H54 (cell line): ENCODE results near the gene ZW10.
A peak's percentile ranks its signal among the peaks of the same experiment; 100 is the strongest.
"Not testable (repeated sequence)": the region's sequence is repeated elsewhere in the genome, so short reads cannot be mapped to it uniquely, and the experiment has no call there.

Experiments used
- DNase-seq: peaks from one replicate; pipeline ENCODE4 v3.0.0; 2011; ENCODE audit warnings: low spot score, mixed read lengths; ENCODE audit not compliant: insufficient read length
- FAIRE-seq: peaks from 3 replicates; lab custom pipeline; 2011; peaks lifted over from hg19 to GRCh38; lab: Jason Lieb, UNC
- POLR2A ChIP-seq: IDR thresholded peaks from 2 replicates; pipeline ENCODE4 v1.6.1; 2011; ENCODE audit warnings: low read depth, mild to moderate bottlenecking, low read length

ZW10 gene

GRCh38 chr11:113779496-113779895 is 6.0 kb upstream of the ZW10 start, which contains the start of gene CLDN25:
CLDN25 (plus strand) TSS chr11:113779796; CDS start chr11:113779796, 0 bp downstream.
- no peak for DNase-seq
- no peak for TF ChIP-seq POLR2A
- no peak for FAIRE-seq

- peak; percentile 37 for DNase-seq
- FAIRE-seq: peak; percentile 30
- TF ChIP-seq POLR2A: no peak
Observed at GRCh38 chr11:113778111-113778910, 4.8 kb upstream of the ZW10 start.

DNA sequence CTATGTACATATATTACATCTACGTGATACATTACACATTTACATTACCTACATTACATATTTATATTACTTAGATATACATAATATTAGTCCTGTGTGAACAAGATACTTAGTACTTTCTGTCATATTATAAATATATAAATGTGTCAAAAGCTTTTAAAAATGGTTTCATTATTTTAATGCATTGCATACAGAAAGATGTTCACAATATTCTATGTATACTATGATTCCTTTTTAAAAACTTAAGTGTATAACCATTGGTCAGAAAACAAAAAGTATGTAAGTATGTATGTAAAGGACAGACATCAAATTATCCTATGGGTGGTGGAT is 647 bp upstream of the ZW10 start:
- no peak for FAIRE-seq
- no peak for DNase-seq
- TF ChIP-seq POLR2A: no peak

GRCh38 chr11:113773092-113773415 is 438 bp downstream of the ZW10 start:
- TF ChIP-seq POLR2A: no peak
- FAIRE-seq: no peak
- no peak for DNase-seq

GRCh38 chr11:113771964-113772363 is 1.5 kb downstream of the ZW10 start:
- DNase-seq (no peak), FAIRE-seq (no peak)
- TF ChIP-seq POLR2A: no peak

DNA sequence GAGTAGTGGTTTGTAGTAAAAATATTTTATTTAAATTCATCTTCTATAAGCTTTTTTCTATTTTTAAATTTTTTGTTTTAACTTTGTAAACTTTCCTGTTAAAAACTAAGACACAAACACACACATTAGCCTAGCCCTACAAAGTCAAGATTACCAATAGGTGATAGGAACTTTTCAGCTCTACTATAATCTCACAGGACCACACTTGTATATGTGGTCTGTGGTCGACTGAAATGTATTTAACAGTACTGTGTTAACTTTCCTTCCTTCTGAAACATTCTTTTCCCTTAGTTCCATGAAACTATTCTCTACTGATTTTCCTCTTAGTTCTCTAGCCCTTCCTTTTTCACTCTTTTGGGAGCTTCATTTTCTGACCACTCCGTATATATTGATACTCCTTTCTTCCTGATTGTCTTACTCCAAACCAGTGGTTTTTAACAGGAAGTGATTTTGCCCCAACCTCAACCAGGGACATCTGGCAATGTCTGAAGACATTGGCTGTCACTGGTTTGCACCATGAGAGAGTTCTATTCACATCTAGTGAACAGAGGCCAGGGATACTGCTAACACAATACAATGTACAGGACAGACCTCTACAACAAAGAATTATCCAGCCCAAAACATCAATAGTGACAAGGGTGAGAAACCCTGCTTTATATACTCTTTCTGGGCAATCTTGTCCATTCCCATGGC is 8.8 kb downstream of the ZW10 start:
- no peak for FAIRE-seq
- DNase-seq: no peak
- no peak for TF ChIP-seq POLR2A

DNA sequence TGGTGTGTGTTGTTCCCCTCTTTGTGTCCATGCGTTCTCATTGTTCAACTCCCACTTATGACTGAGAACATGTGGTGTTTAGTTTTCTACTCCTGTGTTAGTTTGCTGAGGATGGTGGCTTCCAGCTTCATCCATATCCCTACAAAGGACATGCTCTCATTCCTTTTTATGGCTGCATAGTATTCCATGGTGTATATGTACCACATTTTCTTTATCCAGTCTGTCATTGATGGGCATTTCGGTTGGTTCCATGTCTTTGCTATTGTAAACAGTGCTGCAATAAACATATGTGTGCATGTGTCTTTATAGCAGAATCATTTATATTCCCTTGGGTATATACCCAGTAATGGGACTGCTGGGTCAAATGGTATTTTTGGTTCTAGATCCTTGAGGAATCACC is 10.5 kb downstream of the ZW10 start:
- not testable (repeated sequence) for DNase-seq

GRCh38 chr11:113760241-113760640 is 13.3 kb downstream of the ZW10 start:
- DNase-seq (no peak), FAIRE-seq (no peak)
- TF ChIP-seq POLR2A: no peak

More for the DNA sequence above, 10.5 kb downstream of the ZW10 start:
- not testable (repeated sequence) for FAIRE-seq

DNA sequence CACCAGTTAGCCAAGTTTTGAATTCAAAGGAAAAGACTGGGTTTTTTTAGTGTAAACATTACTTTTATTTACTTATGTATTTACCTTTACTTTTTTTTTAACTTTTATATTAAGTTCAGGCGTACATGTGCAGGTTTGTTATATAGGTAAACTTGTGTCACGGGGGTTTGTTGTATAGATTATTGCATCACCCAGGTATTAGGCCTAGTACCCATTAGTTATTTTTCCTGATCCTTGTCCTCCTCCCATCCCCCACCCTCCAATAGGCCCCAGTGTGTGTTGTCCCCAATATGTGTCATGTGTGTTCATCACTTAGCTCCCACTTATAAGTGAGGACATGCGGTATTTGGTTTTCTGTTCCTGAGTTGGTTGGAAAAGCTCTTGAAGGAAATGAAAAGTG is 20.6 kb downstream of the ZW10 start:
- TF ChIP-seq POLR2A: no peak
- FAIRE-seq (no peak), DNase-seq (no peak)

DNA sequence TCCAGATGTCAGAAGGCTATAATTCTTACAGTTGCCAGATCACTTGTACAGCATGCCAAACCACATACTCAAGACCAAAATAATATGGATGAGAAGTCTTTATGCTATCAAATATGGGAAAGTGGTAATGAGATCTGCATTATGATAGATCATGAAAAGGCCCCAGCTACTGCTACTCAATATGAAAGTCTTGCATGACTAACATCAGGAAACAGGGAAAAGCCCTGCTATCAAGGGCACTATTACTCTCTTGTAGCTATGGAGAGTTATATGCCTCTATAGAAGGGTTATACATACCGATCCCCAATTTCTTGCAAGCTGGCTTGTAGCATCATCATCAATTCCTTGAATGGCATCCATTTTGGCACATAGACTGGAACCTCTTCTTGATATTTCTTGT is 37.2 kb downstream of the ZW10 start:
- DNase-seq: no peak
- no peak for FAIRE-seq
- TF ChIP-seq POLR2A: no peak

GRCh38 chr11:113732092-113732491 is 41.4 kb downstream of the ZW10 start:
- FAIRE-seq: no peak
- no peak for TF ChIP-seq POLR2A
- no peak for DNase-seq

- DNase-seq (peak; percentile 3), FAIRE-seq (peak; percentile 30)
- TF ChIP-seq POLR2A: no peak
Observed at GRCh38 chr11:113730887-113731726, 42.4 kb downstream of the ZW10 start.

- DNase-seq (peak; percentile 8), FAIRE-seq (no peak)
- no peak for TF ChIP-seq POLR2A
Observed at GRCh38 chr11:113729456-113729855, 44.0 kb downstream of the ZW10 start.

DNA sequence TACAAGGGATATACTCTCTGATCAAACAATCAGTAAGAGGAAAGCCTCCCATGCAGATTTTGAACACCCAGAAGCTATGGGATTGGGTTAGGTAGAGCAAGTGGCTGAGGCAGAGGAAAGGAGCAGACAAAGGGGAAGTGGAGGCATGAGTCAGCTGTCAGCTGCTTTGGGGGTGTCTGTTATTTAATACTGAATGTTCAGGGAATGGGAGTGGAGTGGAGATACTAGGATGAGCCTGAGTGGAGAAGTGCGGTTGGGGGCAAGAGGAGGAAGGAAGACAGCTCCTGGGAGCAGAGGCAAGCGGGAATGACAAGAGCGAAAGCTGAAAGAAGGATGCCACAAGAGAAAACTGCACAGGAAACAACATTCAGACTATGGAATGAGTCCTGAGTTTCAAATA is 44.7 kb downstream of the ZW10 start:
- FAIRE-seq (no peak), DNase-seq (no peak)
- TF ChIP-seq POLR2A: no peak
